HCT116 (cell line): ENCODE data around the gene SARS2.

ENCODE experiments used
- CTCF ChIP-seq, 3 experiments: fragments of 200-600 bp in 1 of 3; sonication (generic) in 1 of 3; IDR thresholded peaks in 2 of 3; conservative IDR thresholded peaks in 1 of 3; 2 replicates each; pipeline ENCODE4 v1.5.1; 2012 to 2017; ENCODE audit warnings: low read depth in 2 of 3, low read length in 2 of 3, antibody characterized with exemption in 1 of 3, borderline replicate concordance in 1 of 3, control low read depth in 1 of 3, mild to moderate bottlenecking in 1 of 3, mixed read lengths in 1 of 3, mixed run types in 1 of 3, moderate library complexity in 1 of 3; ENCODE audit not compliant: insufficient read depth in 1 of 3
- EGR1 ChIP-seq: IDR thresholded peaks from 2 replicates; pipeline ENCODE4 v1.6.1; 2012; ENCODE audit warnings: low read depth
- EZH2 ChIP-seq: fragments of 200-600 bp; sonication (generic); IDR thresholded peaks from 2 replicates; pipeline ENCODE4 v1.6.1; 2017; ENCODE audit warnings: antibody characterized with exemption, mixed run types
- EZH2phosphoT487 ChIP-seq: fragments of 200-600 bp; IDR thresholded peaks from 2 replicates; pipeline ENCODE4 v1.6.1; 2018; ENCODE audit warnings: antibody characterized with exemption, borderline replicate concordance
- MAX ChIP-seq: IDR thresholded peaks from 2 replicates; pipeline ENCODE4 v1.6.1; 2012
- POLR2A ChIP-seq: IDR thresholded peaks from 2 replicates; pipeline ENCODE4 v1.7.0; 2011; ENCODE audit warnings: borderline replicate concordance; ENCODE audit not compliant: insufficient read depth, insufficient read length; ENCODE audit errors: extremely low read depth
- RAD21 ChIP-seq: IDR thresholded peaks from 2 replicates; pipeline ENCODE4 v1.6.1; 2012; ENCODE audit warnings: low read depth, mild to moderate bottlenecking
- REST ChIP-seq: IDR thresholded peaks from 2 replicates; pipeline ENCODE4 v1.6.1; 2012; ENCODE audit warnings: low read depth
- SRF ChIP-seq: IDR thresholded peaks from 2 replicates; pipeline ENCODE4 v1.6.1; 2012; ENCODE audit warnings: low read depth
- YY1 ChIP-seq: IDR thresholded peaks from 2 replicates; pipeline ENCODE4 v1.6.1; 2011; ENCODE audit warnings: low read length, low read depth, moderate library complexity, mild to moderate bottlenecking; ENCODE audit not compliant: insufficient replicate concordance; ENCODE audit errors: extremely low read depth

GRCh38 chr19:38939957-38940356 lies 9.4 kb upstream of the SARS2 start:
- no peak for TF ChIP-seq CTCF (IDR thresholded peaks at IDR 0.05 in 2 of 3, conservative IDR thresholded peaks at IDR 0.05 in 1 of 3; ENCODE audit: borderline replicate concordance in 1 of 3, insufficient read depth in 1 of 3, low read depth in 2 of 3, low read length in 2 of 3)
- no peak for TF ChIP-seq EZH2phosphoT487
- TF ChIP-seq EZH2 = no peak
- no peak for TF ChIP-seq POLR2A
- no peak for TF ChIP-seq RAD21
- no peak for TF ChIP-seq EGR1
- no peak for TF ChIP-seq MAX
- TF ChIP-seq SRF = no peak
- no peak for TF ChIP-seq REST
- TF ChIP-seq YY1 = no peak
